Stimulated activated CD4-positive, alpha-beta T cell treated with anti-CD3 and anti-CD28 coated beads, TNF-alpha, amount 100 ng/mL, for 24 hours (primary cell): Measurements from ENCODE around the gene POU2AF1.
A peak's percentile ranks its signal among the peaks of the same experiment; 100 is the strongest.

Experiments used
- DNase-seq, 3 experiments: peaks; one replicate each; pipeline ENCODE4 v3.0.0-alpha.2; 2020; ENCODE audit warnings: low read depth in 3 of 3

The POU2AF1 gene

GRCh38 chr11:111387363-111387762 lies 8.3 kb upstream of the POU2AF1 start:
- DNase-seq = no peak

GRCh38 chr11:111386611-111387150 lies 7.6 kb upstream of the POU2AF1 start:
- DNase-seq = no peak

GRCh38 chr11:111384494-111384893 lies 5.4 kb upstream of the POU2AF1 start:
- no peak for DNase-seq

GRCh38 chr11:111382451-111382850 lies 3.4 kb upstream of the POU2AF1 start:
- no peak for DNase-seq

GRCh38 chr11:111379602-111380136 lies 594 bp upstream of the POU2AF1 start:
- DNase-seq = no peak

GRCh38 chr11:111378185-111378860 lies 752 bp downstream of the POU2AF1 start:
- no peak for DNase-seq

- DNase-seq = peak in 1 of 3 experiments; percentile 23
Observed at GRCh38 chr11:111376181-111376871, 2.7 kb downstream of the POU2AF1 start.

- no peak for DNase-seq
Observed at GRCh38 chr11:111373590-111373989, 5.5 kb downstream of the POU2AF1 start.

GRCh38 chr11:111372538-111372937 lies 6.5 kb downstream of the POU2AF1 start:
- DNase-seq = no peak

GRCh38 chr11:111370902-111371578 lies 8.0 kb downstream of the POU2AF1 start:
- peak in 1 of 3 experiments; percentile 15 for DNase-seq

- DNase-seq = no peak
Observed at GRCh38 chr11:111370270-111370901, 8.7 kb downstream of the POU2AF1 start.

GRCh38 chr11:111368285-111368560 lies 10.9 kb downstream of the POU2AF1 start:
- DNase-seq = no peak

GRCh38 chr11:111367411-111368284 lies 11.4 kb downstream of the POU2AF1 start:
- DNase-seq = no peak

GRCh38 chr11:111366560-111367410 lies 12.3 kb downstream of the POU2AF1 start:
- no peak for DNase-seq

GRCh38 chr11:111365722-111366559 lies 13.1 kb downstream of the POU2AF1 start:
- no peak for DNase-seq

GRCh38 chr11:111364503-111364902 lies 14.6 kb downstream of the POU2AF1 start:
- DNase-seq = no peak

GRCh38 chr11:111363985-111364384 lies 15.1 kb downstream of the POU2AF1 start:
- DNase-seq = no peak

GRCh38 chr11:111362887-111363411 lies 16.1 kb downstream of the POU2AF1 start:
- DNase-seq = no peak

GRCh38 chr11:111361874-111362273 lies 17.2 kb downstream of the POU2AF1 start:
- DNase-seq = no peak
